Prostate gland (tissue), 2 donors: ENCODE measurements around the gene ANGPTL4.
"Not testable (repeated sequence)": the region's sequence is repeated elsewhere in the genome, so short reads cannot be mapped to it uniquely, and the experiment has no call there.

Experiments
- POLR2A ChIP-seq: fragments of 450-650 bp; IDR thresholded peaks from one replicate; pipeline ENCODE4 v1.6.1; 2016; ENCODE audit warnings: antibody characterized with exemption, mild to moderate bottlenecking
- POLR2AphosphoS5 ChIP-seq: sonication (generic); formaldehyde crosslinking; IDR thresholded peaks from one replicate; pipeline ENCODE4 v1.6.1; 2017; ENCODE audit warnings: antibody characterized with exemption
- TF ChIP-seq, protein P1 (sequence below), 4 experiments: fragments of 200-600 bp in 2 of 4; fragments of 450-650 bp in 2 of 4; sonication (generic) in 2 of 4; IDR thresholded peaks; 1 replicate in 3 of 4; 2 replicates in 1 of 4; pipeline ENCODE4 v1.5.1; 2016 to 2019; ENCODE audit warnings: antibody characterized with exemption in 4 of 4, mild to moderate bottlenecking in 2 of 4, moderate library complexity in 2 of 4

DNA sequence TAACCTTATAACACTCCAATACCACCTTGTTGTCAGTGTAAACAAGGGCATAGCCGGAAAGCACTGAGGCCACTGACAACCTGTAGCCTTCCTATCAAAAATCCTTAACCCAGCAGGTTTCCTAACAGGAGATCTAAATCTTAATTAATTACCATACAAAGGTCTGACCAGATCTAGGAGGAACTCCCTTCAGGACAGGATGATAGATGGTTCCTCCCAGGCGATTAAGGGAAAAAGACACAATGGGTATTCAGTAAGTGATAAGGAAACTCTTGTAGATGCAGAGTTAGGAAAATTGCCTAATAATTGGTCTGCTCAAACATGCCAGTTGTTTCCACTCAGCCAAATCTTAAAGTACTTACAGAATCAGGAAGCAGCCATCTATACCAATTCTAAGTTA lies 21.1 kb downstream of the ANGPTL4 start:
- TF ChIP-seq, protein P1, sequence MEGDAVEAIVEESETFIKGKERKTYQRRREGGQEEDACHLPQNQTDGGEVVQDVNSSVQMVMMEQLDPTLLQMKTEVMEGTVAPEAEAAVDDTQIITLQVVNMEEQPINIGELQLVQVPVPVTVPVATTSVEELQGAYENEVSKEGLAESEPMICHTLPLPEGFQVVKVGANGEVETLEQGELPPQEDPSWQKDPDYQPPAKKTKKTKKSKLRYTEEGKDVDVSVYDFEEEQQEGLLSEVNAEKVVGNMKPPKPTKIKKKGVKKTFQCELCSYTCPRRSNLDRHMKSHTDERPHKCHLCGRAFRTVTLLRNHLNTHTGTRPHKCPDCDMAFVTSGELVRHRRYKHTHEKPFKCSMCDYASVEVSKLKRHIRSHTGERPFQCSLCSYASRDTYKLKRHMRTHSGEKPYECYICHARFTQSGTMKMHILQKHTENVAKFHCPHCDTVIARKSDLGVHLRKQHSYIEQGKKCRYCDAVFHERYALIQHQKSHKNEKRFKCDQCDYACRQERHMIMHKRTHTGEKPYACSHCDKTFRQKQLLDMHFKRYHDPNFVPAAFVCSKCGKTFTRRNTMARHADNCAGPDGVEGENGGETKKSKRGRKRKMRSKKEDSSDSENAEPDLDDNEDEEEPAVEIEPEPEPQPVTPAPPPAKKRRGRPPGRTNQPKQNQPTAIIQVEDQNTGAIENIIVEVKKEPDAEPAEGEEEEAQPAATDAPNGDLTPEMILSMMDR (IDR thresholded peaks at IDR 0.05) = not testable (repeated sequence)
- TF ChIP-seq POLR2AphosphoS5, POLR2A: not testable (repeated sequence)
